T-cell (primary cell): ENCODE results near the gene CCDC78. TPM values are rescaled to one million over a fixed set of nuclear protein-coding genes. Genes with fewer than 3 reads are reported as not detected.

Experiments used
- ATAC-seq, 4 experiments: fragments of 200-7000 bp in 3 of 4; fragments of 150-1000 bp in 1 of 4; cut with Tn5 transposase; replicated peaks in 1 of 4; 1 replicate in 3 of 4; 2 replicates in 1 of 4; pipeline ENCODE4 v1.10.0; 2021; ENCODE audit warnings: moderate library complexity in 3 of 4, mild to moderate bottlenecking in 2 of 4, moderate number of reproducible peaks in 1 of 4
- CTCF ChIA-PET, 2 donors: fragments of 300-600 bp; sonication (Branson Sonifier 250); formaldehyde crosslinking; loops; one replicate each; lab custom pipeline; 2022; ENCODE audit warnings: antibody characterized with exemption in 2 of 2; lab: Charles Lee
- POLR2A ChIA-PET, 2 donors: fragments of 300-600 bp; sonication (Branson Sonifier 250); formaldehyde crosslinking; loops; one replicate each; lab custom pipeline; 2022; ENCODE audit warnings: antibody characterized with exemption in 2 of 2; lab: Charles Lee
- DNase-seq, 35 experiments: peaks; one replicate each; pipeline versions ENCODE4 v3.0.0 to v3.0.0-alpha.2; 2013 to 2023
- H3K27ac ChIP-seq: one replicate; pipeline ENCODE4 v1.5.1; 2013; ENCODE audit warnings: low read length
- H3K27me3 ChIP-seq, 2 experiments: replicated peaks in 1 of 2; 1 replicate in 1 of 2; 2 replicates in 1 of 2; pipeline versions ENCODE4 v1.6.1 to v1.7.0; 2013; ENCODE audit warnings: low read length in 1 of 2, mixed read lengths in 1 of 2; ENCODE audit not compliant: control insufficient read depth in 2 of 2, insufficient read depth in 2 of 2; ENCODE audit errors: extremely low read depth in 1 of 2
- H3K36me3 ChIP-seq, 2 donors: 1 replicate in 1 of 2; 2 replicates in 1 of 2; pipeline versions ENCODE4 v1.6.1 to v1.7.0; 2013; ENCODE audit warnings: low read length in 1 of 2; ENCODE audit not compliant: control insufficient read depth in 2 of 2, insufficient read depth in 1 of 2; ENCODE audit errors: extremely low read depth in 1 of 2
- H3K4me1 ChIP-seq, 2 experiments: 1 replicate in 1 of 2; 2 replicates in 1 of 2; pipeline versions ENCODE4 v1.6.1 to v1.7.0; 2013; ENCODE audit warnings: low read length in 2 of 2, mixed read lengths in 1 of 2; ENCODE audit not compliant: insufficient read depth in 2 of 2, control insufficient read depth in 1 of 2; ENCODE audit errors: extremely low read depth in 1 of 2
- H3K4me3 ChIP-seq, 2 donors: 1 replicate in 1 of 2; 2 replicates in 1 of 2; pipeline versions ENCODE4 v1.5.1 to v1.7.0; 2013; ENCODE audit warnings: mild to moderate bottlenecking in 2 of 2, low read length in 1 of 2, moderate library complexity in 1 of 2; ENCODE audit not compliant: control insufficient read depth in 1 of 2; ENCODE audit errors: extremely low read depth in 1 of 2
- H3K9me3 ChIP-seq: 2 replicates; pipeline ENCODE4 v1.7.0; 2013
- H3K27ac Mint-ChIP-seq, 2 donors: one replicate each; pipeline ENCODE4 v1.8.0; 2020 to 2021; ENCODE audit warnings: mild to moderate bottlenecking in 2 of 2, mixed read lengths in 2 of 2
- H3K27me3 Mint-ChIP-seq, 2 donors: one replicate each; pipeline ENCODE4 v1.8.0; 2021 to 2022; ENCODE audit warnings: mixed read lengths in 2 of 2
- H3K36me3 Mint-ChIP-seq: one replicate; pipeline ENCODE4 v1.8.0; 2021; ENCODE audit warnings: mixed read lengths
- H3K4me1 Mint-ChIP-seq, 3 donors: one replicate each; pipeline ENCODE4 v1.8.0; 2020 to 2022; ENCODE audit warnings: mixed read lengths in 3 of 3, mild to moderate bottlenecking in 1 of 3
- H3K4me3 Mint-ChIP-seq, 3 donors: one replicate each; pipeline ENCODE4 v1.8.0; 2020 to 2022; ENCODE audit warnings: mild to moderate bottlenecking in 3 of 3, mixed read lengths in 3 of 3, moderate library complexity in 3 of 3
- H3K9me3 Mint-ChIP-seq, 3 donors: one replicate each; pipeline ENCODE4 v1.8.0; 2020 to 2022; ENCODE audit warnings: mixed read lengths in 3 of 3
- WGBS: methylation state at CpG from one replicate; pipeline ENCODE4 v1.1.5; 2013; ENCODE audit warnings: missing lambda C conversion rate; ENCODE audit not compliant: insufficient coverage; 5-methylcytosine and 5-hydroxymethylcytosine counted together
- total RNA-seq, 35 experiments: library from RNA in 6 of 35; stranded (reverse) in 6 of 35; fragments of 120-200 nt in 1 of 35; gene quantifications; one replicate each; pipeline versions ENCODE4 v1.2.1 to v1.2.4 and lab custom pipeline; 2013 to 2026

Gene CCDC78
- total RNA-seq, 5 donors from 2014 or later (not counting 1 experiment from before 2014, with no cell fraction given) = 3.1 to 17.1 (median 8.6) TPM

GRCh38 chr16:687499-687898, 38.7 kb downstream of the CCDC78 start:
- Histone ChIP-seq H3K27me3 (no peaks in the 10 kb centered on the region), H3K27ac (no peak overlapping the region), H3K9me3 (no peaks in the 10 kb centered on the region), H3K4me1 (peaks cover 8 to 61% of the 10 kb centered on the region in 2 experiments), H3K36me3 (peaks cover 3 to 17% of the 10 kb centered on the region in 2 donors), H3K4me3 (no peak overlapping the region)
- DNase-seq = no peak
- Mint-ChIP-seq H3K9me3 (no peaks in the 10 kb centered on the region), H3K4me1 (peaks cover 14 to 45% (median 39%) of the 10 kb centered on the region in 3 donors), H3K4me3 (no peak overlapping the region), H3K27me3 (no peaks in the 10 kb centered on the region), H3K36me3 (peaks cover 1% of the 10 kb centered on the region), H3K27ac (no peak overlapping the region)
- no peak for ATAC-seq
- ChIA-PET CTCF (no interaction called here), POLR2A (no interaction called here)
- 90% methylated on average over 18 of the region's 19 CpGs for WGBS

DNA sequence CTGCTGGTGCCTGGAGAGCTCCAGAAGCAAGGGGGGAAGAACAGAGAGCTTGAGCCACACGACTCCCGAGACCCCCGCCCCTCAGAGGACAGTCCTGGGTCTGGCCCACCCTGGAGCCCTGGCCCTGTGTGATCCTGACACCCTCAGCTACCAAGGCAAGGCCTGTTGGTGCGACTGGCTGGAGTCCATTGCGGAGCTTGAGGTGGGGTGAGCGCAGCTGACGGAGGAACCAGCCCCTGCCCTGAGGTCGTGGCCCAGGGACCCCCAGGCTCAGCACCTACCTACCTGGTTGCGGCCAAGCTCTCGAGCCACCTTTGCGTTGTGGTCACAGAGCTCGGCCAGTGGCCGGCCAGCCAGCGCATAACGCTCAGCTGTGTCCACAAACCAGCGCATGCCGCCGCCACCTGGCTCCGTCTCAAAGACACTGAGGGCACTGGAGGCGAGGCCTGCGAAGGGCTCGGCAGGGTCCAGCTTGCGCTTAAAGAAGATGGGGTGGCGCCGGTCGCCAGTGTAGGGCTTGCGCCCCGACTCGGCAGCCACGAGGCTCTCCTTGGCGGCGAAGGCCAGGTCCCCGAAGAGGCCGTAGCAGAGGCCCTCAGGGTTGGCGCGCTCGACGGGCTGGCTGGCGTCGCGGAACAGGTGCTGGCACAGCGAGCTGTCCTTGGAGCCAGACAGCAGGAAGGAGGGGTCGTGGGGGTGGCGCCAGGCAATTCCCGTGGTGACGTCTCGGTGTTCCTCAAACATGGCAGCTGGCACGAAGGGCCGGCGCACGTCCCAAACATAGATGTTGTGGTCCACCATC, 39.6 kb downstream of the CCDC78 start:
- H3K27ac ChIP-seq = no peak overlapping the region
- Mint-ChIP-seq H3K4me1 (peaks cover 17 to 47% (median 47%) of the 10 kb centered on the region in 3 donors), H3K4me3 (peak overlapping the region in 2 of 3 donors; percentile 34 to 45), H3K9me3 (no peaks in the 10 kb centered on the region), H3K27me3 (no peaks in the 10 kb centered on the region), H3K36me3 (peaks cover 4% of the 10 kb centered on the region), H3K27ac (no peak overlapping the region)
- H3K4me3 ChIP-seq = no peak overlapping the region
- 96% methylated on average over 51 of the region's 51 CpGs for WGBS
- H3K4me1 ChIP-seq = peaks cover 8 to 67% of the 10 kb centered on the region in 2 experiments
- ATAC-seq = no peak
- CTCF ChIA-PET = no interaction called here
- peaks cover 8 to 25% of the 10 kb centered on the region in 2 donors for H3K36me3 ChIP-seq
- H3K27me3 ChIP-seq = no peaks in the 10 kb centered on the region
- no peaks in the 10 kb centered on the region for H3K9me3 ChIP-seq
- DNase-seq = no peak
- POLR2A ChIA-PET = interaction anchor here in 1 of 2 donors (0.6 kb wide), 1 partner anchor 630 kb away, joined by 5 read pairs; no protein-coding TSS in a partner anchor

DNA sequence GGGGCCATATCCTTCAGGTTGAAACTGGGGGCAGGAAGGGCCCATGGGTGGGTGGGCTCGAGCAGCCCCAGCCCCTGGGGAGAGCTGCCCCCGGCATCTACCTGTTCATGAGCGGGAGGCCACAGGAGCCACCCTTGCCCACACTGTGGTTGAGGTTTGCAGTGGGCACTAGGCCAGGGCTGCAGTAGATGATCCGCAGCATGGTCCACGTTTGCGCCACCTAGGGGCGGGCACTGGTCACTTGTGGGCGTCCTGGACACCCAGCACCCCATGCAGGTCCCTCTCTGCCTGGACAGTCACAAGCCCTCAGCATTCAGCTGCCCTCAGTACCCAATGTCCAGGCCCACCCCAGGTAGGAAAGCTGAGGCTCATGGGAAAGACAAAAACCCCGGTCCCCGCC, 40.3 kb downstream of the CCDC78 start:
- no peaks in the 10 kb centered on the region for H3K9me3 ChIP-seq
- POLR2A ChIA-PET = interaction anchor here in 1 of 2 donors (0.6 kb wide), 1 partner anchor 631 kb away, joined by 5 read pairs; no protein-coding TSS in a partner anchor
- H3K36me3 Mint-ChIP-seq = peaks cover 4% of the 10 kb centered on the region

GRCh38 chr16:684961-685696, 41.1 kb downstream of the CCDC78 start:
- ChIA-PET CTCF (no interaction called here), POLR2A (no interaction called here)
- Histone ChIP-seq H3K4me1 (peaks cover 8 to 69% of the 10 kb centered on the region in 2 experiments), H3K27me3 (no peaks in the 10 kb centered on the region), H3K4me3 (no peak overlapping the region), H3K27ac (no peak overlapping the region), H3K36me3 (peaks cover 8 to 28% of the 10 kb centered on the region in 2 donors), H3K9me3 (no peaks in the 10 kb centered on the region)
- Mint-ChIP-seq H3K4me3 (peak overlapping the region in 2 of 3 donors; percentile 28 to 45), H3K4me1 (peaks cover 10 to 46% (median 46%) of the 10 kb centered on the region in 3 donors), H3K27me3 (no peaks in the 10 kb centered on the region), H3K27ac (no peak overlapping the region), H3K36me3 (peaks cover 4% of the 10 kb centered on the region), H3K9me3 (no peaks in the 10 kb centered on the region)
- ATAC-seq = no peak
- no peak for DNase-seq
- 94% methylated on average over 56 of the region's 61 CpGs for WGBS

More for the DNA sequence above, 40.3 kb downstream of the CCDC78 start:
- CTCF ChIA-PET = no interaction called here
- Histone ChIP-seq H3K4me1 (peaks cover 8 to 72% of the 10 kb centered on the region in 2 experiments), H3K27me3 (no peaks in the 10 kb centered on the region), H3K4me3 (no peak overlapping the region), H3K27ac (no peak overlapping the region), H3K36me3 (peaks cover 8 to 28% of the 10 kb centered on the region in 2 donors)
- H3K4me1 Mint-ChIP-seq = peaks cover 13 to 51% (median 50%) of the 10 kb centered on the region in 3 donors
- no peak for DNase-seq
- 82% methylated on average over 8 of the region's 10 CpGs for WGBS
- no peak for ATAC-seq
- peak overlapping the region in 2 of 3 donors; percentile 45 to 56 for H3K4me3 Mint-ChIP-seq
- peak overlapping the region; percentile 28 to 36 for H3K27ac Mint-ChIP-seq
- H3K27me3 Mint-ChIP-seq = no peaks in the 10 kb centered on the region
- no peaks in the 10 kb centered on the region for H3K9me3 Mint-ChIP-seq

DNA sequence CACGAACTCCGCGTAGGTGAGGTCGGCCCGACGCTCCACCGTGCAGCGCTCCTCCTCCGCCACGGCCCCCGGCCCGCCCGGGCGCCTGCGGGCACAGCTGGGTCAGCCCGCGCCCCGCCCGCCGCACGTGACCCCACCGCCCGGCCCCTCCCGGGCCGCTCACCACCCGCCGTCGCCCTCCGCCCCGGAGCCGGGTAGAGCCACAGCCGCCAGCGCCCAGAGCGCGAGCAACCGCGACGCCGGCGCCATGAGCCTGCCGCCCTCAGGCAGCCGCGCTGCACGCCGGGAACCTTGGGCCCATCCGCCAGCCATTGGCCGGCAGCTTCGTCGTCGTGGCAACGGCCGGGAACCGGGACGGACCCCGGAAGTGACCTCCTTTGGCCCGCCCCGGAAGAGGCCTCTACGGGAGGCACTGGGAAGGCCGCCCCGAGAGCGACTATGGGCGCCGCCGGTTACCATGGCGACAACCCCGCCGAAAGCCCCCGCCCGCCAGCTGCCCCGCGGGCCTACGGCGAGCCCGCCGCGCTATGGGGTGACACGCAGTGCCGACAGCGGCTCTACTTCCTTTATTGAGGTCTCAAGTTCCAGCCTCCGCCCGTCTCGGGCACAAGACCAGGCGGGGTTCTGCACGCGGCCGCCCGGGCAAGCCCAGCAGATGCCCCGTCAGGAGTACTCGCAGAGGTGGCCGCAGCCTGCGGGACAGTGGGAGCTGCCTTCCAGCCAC, 42.0 kb downstream of the CCDC78 start, which contains the start of gene JMJD8:
JMJD8 (minus strand) TSS at position 264 of the 724 bp plus-strand sequence; CDS start at position 249, 15 bp downstream.
- Mint-ChIP-seq H3K9me3 (no peaks in the 10 kb centered on the region), H3K4me3 (peak within 1 kb of the TSS; percentile 69 to 79 (median 77)), H3K27me3 (no peaks in the 10 kb centered on the region), H3K27ac (peak within 1 kb of the TSS; percentile 65 to 66), H3K4me1 (peaks cover 12 to 45% (median 41%) of the 10 kb centered on the region in 3 donors), H3K36me3 (peaks cover 4% of the 10 kb centered on the region)
- ChIA-PET POLR2A (no interaction called here), CTCF (no interaction called here)
- WGBS = 3% methylated on average over 91 of the region's 91 CpGs
- Histone ChIP-seq H3K36me3 (peaks cover 8 to 28% of the 10 kb centered on the region in 2 donors), H3K27ac (peak within 1 kb of the TSS; percentile 75), H3K27me3 (no peaks in the 10 kb centered on the region), H3K9me3 (no peaks in the 10 kb centered on the region), H3K4me3 (peak within 1 kb of the TSS; percentile 62), H3K4me1 (peaks cover 3 to 67% of the 10 kb centered on the region in 2 experiments)
- DNase-seq = peak; percentile 85 to 97 (median 91)
- ATAC-seq = peak; percentile 60 to 76 (median 66)
